Right renal cortex interstitium (tissue), 3 donors: ENCODE results near the gene TEDC1. TPM values are rescaled to one million over a fixed set of nuclear protein-coding genes. Genes with fewer than 3 reads are reported as not detected.

Experiments used
- DNase-seq, 3 donors: peaks; one replicate each; pipeline ENCODE4 v3.0.0-alpha.2; 2013; ENCODE audit warnings: low read depth in 3 of 3, low spot score in 2 of 3
- polyA plus RNA-seq, 3 donors: library from polyadenylated mRNA; unstranded; fragments of 120-200 nt; gene quantifications; one replicate each; pipeline ENCODE4 v1.2.1, GENCODE V29; 2013; ENCODE audit not compliant: insufficient read length in 3 of 3

The TEDC1 gene
- polyA plus RNA-seq, 3 donors: 3.8 to 6.3 (median 4.7) TPM

DNA sequence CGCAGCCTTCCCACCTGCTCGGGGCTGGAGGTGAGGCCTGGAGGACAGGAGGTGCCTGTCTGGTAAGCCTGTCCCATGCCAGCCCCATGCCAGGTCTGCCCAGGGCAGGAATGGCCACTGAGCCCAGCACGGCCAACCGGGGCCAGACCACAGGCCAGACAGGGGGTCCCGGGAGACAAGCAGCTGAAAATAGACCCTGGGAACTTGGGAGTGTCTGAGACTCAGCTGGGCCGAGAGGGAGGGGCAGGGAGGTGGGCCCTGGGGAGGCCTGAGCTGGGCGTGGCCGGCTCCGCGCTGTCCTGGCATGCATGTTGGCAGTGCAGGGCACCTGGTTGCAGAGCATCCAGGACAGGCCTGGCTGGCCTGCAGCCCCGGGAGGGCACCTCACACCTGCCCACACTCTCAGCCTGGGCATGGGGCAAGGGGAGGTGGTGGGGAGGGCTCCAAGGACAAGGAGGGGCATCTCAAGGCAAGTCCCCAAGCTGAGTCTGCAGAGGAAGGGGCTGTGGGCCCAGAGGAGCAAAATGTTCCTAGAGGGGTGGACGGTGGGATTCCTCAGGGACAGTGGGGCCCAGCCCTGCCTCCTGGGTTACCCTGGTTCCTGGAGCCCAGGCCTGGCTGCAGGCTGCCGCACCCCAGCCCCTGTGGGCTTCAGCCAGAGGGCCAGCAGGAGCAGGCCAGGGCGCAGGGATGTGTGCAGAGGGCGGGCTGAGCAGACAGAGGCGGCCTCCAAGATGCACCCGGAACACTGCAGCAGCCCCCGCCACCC, 7.6 kb upstream of the TEDC1 start:
- DNase-seq: no peak

DNA sequence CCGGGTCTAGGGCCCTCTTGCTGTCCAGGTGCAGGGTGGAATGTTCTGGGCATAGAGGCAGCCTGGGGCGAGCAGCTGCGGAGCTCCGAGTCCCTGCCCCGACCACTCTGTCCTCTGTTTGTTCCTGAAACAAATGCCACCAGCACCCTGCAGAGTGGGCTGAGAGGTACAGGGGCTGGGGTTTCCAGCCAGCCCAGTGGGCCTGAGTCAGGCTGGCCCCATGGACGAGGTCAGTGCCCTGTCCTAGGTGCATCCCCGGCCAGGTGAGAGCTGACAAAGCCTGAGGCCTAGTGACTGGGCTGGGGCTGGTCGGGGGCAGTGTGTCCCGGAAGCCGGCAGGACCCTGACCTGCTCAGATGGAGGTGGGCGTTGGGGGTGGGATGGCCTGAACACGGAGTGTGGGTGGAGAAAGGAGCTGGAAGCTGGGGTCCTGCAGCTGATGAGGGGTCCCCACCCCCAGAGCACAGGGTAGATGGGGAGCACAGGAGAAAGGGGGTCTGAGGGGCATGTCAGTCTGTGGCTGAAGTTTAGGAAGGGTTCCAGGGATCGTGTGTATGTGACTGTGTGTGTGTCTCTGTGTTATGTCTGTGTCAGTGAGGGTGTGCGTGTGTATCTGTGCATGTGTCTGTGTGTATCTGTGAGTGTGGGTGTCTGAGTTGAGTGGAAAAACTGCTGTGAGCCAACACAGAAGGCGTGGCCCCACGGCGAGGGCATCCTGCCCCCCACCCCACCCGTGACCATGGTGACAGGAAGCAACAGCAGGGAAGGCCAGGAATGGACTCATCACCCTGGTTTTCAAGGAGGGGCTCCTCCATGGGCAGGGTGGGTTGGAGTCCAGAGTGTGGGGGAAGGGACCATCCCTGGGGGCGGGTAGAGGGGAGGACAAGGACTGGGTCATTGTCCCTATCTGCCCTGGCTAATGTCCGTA, 6.7 kb upstream of the TEDC1 start:
- no peak for DNase-seq

DNA sequence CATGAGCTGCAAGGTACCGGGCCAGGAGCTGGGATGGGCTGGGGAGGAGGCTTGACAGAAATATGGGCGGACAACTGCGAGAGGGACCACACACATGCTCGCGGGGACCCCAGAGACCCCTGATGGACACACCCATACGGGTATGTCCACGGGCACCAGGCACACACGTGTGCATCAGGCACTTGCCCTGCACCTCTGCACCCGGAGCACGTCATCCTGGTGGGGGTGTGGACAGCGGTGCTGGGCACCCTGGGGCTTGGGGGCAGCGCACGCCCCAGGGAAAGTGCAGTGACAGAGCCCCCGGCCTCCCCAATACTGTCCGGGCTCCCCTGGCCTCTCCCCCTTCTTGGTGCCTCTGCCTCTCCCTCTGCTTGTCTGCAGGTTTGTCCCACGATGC, 6.1 kb upstream of the TEDC1 start:
- DNase-seq: no peak

DNA sequence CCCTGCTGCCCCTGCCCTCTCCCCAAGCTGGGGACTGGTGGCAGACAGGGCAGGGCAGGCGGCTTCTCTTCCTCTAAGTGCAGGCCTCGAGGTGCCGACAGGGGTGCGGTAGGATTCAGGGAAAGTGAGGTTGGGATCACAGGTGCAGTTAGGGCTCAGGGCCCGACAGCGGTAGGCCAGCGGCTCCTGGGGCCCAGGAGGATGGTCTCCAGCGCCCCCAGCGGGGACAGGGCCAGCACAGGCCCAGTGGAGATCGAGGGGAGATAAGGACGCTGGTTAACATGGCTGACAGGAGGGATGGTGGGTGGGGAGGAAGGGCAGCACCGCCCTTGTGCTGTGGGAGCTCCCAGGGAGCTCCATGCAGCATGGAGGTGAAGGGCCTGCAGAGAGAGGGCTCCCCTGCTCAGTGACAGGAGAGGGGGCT, 5.3 kb upstream of the TEDC1 start:
- no peak for DNase-seq

DNA sequence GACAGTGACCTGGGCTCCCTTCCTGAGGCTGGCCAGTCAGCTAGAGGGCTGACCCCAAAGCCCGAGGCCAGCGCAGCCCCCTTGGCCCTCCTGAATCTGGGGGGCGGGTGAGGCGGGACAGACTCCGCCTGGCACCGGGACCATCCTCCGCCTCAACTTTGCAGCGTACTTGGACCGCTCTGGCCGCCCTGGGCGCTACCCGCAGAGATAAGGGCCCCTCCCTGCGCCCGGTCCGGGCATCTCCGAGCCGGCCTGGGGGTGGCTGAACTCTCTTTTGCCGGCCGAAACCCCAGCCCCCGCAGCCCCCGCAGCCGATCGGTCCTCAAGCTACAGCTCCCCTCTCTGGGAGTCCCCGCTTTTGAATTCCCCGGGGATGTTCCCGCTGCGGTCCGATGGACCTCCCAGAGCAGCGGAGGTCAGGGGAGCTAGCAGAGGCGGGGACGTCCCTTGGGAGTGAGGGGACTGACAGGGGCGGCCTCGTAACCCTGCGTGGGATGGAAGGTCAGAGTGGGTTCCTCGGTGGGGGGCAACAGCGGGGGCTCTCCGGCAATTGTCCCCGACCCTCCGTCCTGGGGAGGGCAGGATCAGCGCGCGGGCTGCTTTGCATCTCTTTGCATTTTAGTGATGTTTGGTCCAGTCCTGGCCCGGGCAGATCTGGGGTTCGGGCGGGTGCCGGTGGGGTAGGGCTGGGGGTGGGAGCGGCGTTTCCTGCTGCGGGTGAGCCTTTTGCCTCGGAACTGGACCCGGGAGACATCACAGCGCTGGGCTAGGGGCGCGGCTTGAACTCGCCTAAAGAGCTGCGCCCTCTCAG, 4.7 kb upstream of the TEDC1 start, which contains the start of gene CRIP1:
CRIP1 (plus strand) TSS at position 724 of the 811 bp plus-strand sequence. CDS start 374 bp downstream, outside the sequence.
- DNase-seq: no peak

DNA sequence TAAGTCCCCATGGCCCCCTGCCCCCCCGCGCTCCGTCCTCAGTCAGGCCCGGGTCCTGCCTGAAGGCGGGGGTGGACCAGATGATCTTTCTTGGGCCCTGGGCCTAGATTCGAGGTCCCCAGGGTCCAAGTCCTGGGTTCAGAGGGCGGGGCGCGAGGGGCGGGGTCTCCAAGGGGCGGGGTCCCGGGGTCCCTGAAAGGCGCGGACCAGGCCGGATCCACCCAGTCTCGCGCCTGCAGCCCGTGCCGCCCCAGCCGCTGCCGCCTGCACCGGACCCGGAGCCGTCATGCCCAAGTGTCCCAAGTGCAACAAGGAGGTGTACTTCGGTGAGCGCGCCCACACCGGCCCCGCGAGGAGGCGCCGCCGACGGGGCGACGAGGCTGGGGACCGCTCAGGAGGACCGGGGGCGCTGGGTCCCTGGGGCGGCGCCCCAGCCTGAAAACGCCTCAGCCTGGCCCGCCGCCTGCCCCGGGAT, 4.0 kb upstream of the TEDC1 start:
- no peak for DNase-seq

DNA sequence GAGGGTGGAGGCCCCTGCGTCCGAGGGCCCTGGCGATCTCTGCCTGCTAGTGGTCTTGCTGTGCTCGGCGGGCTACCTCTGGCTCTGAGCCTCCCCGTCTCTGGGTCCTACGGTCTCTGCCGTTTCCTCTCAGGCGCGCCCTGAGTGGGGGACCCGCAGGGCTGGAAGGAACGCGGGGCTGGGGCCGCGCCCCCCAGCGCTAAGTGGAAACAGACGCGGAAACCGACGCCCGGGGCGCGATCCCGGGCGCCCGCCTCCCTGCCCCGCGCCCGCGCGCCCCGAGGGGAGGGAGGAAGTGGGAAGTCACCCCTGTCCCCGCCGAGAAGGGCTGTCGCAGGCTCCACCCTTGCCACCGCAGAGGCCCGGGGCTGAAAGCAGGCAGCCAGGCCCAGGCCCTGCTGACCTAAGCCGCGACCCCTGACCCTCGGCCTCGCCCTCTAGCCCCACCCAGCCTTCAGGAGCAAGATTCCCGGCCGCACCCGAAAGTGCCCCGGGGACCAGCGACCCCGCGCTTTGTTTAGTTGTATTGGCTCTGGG, 3.5 kb upstream of the TEDC1 start:
- DNase-seq: no peak

DNA sequence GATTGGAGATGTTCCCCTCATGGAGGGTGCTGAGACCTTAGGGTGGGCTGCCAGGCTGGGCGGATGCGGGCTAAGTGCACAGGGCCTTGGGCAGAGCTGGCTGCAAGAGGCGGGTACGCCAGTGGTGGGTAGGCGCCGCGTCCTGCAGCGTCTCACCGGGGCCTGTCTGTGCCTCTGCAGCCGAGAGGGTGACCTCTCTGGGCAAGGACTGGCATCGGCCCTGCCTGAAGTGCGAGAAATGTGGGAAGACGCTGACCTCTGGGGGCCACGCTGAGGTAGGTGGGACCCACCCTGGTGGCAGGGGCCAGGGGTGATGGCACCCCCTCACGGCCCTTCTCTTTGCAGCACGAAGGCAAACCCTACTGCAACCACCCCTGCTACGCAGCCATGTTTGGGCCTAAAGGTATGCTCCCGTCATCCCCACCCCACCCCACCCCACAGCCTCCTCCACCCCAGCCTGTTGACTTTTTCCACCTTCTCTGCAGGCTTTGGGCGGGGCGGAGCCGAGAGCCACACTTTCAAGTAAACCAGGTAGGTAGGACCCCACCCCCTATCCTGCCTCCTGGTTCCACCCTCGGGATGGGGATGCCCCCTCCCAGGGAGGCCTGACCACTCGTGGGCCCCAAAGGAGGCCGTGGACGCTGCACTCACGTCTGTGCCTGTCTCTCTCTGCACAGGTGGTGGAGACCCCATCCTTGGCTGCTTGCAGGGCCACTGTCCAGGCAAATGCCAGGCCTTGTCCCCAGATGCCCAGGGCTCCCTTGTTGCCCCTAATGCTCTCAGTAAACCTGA, 2.9 kb upstream of the TEDC1 start:
- DNase-seq: no peak

DNA sequence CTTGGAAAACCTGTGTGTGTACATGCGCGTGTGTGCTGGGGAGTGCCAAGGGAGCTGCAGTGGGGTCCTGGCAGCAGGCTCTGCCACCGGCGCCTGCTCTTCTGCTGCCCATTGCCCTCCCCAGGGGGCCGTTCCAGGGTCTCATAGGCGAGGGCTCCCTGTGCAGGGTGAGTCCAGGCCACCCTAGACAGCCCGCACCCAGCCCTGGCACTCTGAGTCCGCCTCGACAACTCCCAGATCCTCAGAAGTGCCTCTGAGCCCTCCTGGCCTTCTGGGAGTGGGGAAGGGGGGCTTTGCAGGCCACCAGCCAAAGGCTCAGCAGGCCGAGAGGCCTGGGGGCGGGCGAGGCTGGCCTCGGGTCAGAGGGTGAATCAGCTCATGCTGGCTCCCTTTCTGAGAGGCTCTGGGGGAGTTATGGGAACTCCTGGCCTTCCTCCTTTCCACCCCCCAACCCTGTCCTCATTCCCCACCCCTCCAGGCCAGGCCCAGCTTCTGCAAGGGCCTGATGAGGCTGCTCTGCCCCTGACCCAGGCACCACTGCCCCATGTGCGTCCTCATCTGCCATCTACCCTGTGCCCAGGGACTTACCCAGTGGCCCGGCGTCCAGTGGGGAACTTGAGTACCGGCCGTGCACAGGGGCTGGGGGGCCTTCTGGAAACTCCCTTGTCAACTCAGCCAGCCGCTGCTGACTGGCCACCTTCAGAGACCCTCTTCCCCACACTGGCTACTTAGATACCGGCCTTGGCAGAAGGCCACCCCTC, 2.1 kb upstream of the TEDC1 start:
- no peak for DNase-seq

DNA sequence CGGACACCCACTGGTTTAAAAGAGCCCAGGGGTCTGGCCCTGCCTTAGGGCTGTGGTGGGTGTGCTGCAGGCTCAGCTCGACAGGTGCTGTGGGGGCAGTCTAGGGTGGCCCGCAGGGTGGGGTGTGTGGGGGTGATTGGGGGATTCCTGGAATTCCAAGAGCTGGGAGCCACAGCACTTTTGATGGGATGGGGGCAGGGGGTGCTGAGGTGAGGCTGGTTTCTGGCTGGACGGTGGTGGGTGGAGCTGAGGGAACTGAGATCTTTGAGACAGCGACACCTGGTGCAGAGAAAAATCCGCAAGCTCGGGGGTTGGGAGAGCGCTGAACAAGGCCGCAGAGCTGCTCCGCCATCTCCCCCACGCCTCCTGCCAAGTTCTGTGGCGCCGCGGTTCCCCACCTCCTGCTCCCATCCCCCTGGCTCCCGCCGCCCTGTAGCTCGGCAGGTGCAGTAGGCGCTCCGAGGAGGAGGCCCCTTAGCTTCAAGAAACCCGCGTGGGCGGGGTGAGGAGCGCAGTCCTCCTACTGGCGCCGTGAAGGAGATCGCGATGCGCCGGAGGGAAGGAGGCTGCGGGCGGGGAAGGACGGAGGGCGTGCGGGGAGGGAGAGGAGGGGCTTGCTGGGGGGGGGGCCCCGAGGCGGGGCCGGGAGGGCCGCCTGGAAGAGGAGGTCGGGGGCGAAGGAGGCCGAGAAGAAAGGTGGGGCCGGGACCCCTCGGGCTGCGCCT, 1.3 kb upstream of the TEDC1 start:
- peak; percentile 86 to 89 (median 87) for DNase-seq

DNA sequence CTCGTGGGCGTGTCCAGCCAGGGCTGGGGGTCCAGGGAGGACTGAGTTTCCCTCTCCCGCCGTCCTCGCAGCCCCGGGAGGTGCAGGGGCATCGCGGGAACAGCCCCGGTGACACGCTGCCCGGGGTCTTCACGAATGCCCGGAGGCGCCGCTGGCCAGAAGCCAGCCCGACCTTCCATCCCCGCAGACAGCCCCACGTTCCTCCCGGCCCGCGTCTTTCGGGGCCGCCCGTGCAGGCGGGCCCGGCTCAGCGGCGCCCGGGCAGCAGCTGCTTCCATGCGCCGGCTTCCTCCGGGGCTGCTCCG, 827 bp upstream of the TEDC1 start:
- DNase-seq: no peak

DNA sequence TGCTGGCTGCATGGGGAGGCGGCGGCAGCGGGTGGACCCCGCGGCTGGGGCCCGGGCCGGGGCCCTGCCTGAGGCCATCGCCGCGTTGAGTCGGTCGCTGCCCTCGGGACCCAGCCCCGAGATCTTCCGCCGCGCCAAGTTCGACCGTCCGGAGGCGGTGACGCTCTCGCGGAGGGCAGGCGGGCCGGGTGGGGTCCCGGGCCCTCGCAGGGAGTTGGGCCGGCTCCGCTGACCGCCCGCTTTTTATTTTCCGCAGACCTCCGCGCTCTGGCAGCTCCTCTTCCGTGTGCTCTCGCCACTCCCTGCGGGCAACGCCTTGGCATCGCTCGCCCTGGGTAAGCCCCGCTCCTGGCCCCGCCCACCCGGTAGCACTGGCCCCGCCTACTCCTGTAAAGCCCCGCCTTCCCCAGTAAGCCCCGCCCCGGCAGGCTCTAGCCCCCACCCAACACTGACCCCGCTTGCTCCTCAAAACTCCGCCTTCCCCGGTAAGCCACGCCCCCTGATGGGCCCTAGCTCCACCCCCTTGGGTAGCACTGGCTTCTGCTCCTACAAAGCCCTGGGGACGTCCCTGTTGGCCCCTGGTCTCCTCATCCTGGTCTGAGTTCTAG, 424 bp downstream of the TEDC1 start:
- DNase-seq: no peak

DNA sequence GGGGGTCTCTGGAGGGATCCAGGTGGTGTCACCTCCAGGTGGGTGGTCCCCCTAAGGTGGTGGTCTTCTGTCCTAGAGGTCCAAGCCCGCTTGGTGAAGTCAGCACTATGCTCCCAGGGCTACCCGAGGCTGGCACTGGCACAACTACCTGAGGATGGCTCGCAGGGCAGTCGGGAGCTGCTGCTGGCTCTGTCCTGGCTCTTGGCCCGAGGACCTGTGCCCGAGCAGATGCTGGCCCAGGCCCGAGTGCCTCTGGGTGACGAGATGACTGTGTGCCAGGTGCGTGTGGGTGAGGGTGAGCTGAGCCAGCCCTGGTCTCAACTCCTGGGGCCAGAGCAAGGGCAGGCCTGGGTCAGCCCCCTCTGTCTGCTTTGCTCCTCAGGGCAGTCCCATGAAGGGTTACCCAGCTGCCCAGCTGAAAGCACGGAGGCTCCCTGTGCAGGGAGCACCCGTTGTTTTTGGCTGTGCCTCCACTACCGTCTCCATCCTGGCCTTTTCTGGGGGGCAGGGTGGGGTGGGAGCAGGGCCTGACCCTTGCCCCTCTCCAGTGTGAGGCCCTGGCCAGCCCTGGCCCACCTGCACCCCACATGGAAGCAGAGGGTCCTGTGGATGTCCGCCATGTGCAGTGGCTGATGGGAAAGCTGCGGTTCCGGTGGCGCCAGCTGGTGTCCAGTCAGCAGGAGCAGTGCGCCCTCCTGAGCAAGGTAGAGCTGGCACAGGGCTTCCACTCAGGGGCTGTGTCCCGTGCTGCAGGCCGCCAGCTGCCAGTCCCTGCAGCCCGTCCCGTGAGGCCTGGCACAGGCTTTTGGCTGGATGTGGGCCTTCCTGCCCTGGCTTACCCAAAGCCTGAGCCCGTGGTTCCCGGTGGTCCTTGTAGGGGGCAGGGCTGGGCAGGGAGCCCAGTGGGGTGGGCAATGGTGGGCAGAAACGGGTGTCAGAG, 1.3 kb downstream of the TEDC1 start:
- no peak for DNase-seq

DNA sequence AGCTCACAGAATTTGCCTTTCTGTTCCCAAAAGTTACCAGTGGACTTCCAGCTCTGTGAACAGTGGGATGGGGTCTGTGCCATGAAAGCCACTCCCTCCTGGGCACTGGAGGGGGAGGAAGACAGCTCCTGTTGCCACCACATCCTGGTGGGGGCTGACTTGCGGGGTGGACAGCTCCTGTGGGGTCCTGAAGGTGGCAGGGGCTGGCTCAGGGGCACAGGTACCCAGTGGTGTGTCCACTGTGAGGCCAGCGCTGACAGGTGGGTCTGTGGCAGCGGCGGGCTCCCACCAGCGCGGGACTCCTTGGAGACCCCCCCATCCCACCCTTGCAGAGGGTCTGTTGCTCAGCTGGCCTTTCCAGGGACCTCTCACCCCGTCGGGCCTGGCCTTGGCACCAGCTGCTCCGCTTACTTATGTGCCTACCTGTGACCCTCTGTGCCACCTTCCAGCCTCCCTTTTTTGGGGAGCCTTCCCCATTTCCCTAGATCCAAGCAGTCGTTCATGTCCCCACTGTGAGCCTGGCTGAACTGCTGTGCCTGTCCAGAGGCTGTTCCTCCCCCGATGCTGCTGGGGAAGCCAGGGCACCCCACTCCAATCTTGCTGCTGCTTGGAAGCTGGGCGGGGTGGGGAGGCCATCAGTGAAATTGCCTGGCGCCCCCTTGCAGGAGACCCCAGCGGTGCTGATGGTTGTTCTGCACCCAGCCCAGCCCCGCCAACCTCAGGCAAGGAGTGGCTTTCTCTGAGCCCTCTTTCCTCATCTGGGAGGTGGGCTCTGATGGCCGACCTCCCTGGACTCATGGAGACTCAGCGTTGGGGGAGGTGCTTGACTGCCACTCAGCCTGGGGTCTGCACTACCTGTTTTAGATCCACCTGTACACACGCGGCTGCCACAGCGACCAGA, 2.2 kb downstream of the TEDC1 start:
- no peak for DNase-seq

DNA sequence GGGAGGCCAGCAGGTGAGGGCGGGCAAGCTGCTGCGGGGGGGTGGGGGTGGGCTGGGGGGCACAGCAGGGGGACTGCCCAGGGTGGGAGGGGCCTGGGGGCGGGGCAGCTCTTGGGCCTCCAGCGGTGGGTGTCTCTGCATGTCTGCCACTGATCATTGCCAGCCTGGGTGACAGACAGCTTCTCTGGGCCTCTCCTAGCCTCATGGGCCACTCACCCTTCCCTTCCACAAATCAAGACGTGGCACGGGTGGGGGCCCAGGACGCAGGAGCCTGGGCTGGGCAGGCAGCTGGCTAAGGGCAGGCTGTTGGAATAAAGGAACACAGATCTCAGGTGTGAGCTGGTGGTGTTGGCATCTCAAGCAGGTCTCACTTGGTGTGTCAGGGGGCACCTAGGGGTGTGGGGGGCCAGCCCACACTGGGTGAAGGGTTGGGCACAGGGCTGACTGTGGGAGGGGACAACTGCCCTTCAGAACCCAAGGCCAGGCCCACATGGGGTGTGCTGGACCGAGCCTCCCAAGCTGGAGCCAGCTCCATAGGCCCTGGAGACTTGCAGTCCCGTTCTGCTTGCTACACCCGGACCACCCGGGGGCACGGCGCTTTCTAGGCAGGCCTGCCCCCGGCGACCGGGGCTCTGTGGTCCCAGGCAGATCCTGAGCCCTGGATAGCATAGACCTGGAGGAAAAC, 3.0 kb downstream of the TEDC1 start:
- DNase-seq: no peak

DNA sequence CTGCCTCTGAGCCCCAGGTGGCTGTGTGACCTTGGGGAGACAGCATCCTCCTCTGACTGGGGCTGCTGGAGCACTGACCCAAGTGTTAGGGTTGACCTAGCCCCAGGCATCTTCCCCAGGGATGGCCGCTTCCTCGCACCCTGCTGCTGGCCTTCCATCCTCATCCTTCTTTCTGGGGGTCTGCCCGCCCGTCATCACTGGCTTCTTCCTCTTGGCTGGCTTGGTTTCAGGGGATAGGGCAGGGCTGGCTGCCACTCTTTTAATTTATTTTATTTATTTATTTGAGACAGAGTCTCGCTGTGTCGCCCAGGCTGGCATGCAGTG, 3.5 kb downstream of the TEDC1 start:
- DNase-seq: no peak
